GM23338 (cell line): ENCODE results near the gene GPR39. TPM values are rescaled to one million over a fixed set of nuclear protein-coding genes. Genes with fewer than 3 reads are reported as not detected.

ENCODE experiments used
- ATAC-seq: fragments of 200-7000 bp; cut with Tn5 transposase; 3 replicates; pipeline ENCODE4 v1.9.1; 2020
- DNase-seq: peaks from one replicate; pipeline ENCODE4 v3.0.0-alpha.2; 2015; ENCODE audit warnings: low spot score
- H2AFZ ChIP-seq: fragments of 200-600 bp; sonication (generic); 2 replicates; pipeline ENCODE4 v1.8.0; 2016; ENCODE audit warnings: antibody characterized with exemption, mild to moderate bottlenecking, moderate library complexity
- H3F3A ChIP-seq: fragments of 200-600 bp; sonication (generic); replicated peaks from 2 replicates; pipeline ENCODE4 v1.8.0; 2017; ENCODE audit warnings: antibody characterized with exemption, mixed run types, low read depth
- H3K27ac ChIP-seq: fragments of 200-600 bp; sonication (generic); 2 replicates; pipeline ENCODE4 v1.6.1; 2016; ENCODE audit warnings: low read depth
- H3K27me3 ChIP-seq: fragments of 200-600 bp; sonication (generic); 2 replicates; pipeline ENCODE4 v1.8.0; 2016; ENCODE audit warnings: mild to moderate bottlenecking, mixed run types, moderate library complexity; ENCODE audit not compliant: insufficient read depth
- H3K36me3 ChIP-seq: fragments of 200-600 bp; sonication (generic); 2 replicates; pipeline ENCODE4 v1.8.0; 2016; ENCODE audit warnings: mild to moderate bottlenecking; ENCODE audit not compliant: insufficient read depth
- H3K4me1 ChIP-seq: fragments of 200-600 bp; sonication (generic); 2 replicates; pipeline ENCODE4 v1.8.0; 2016; ENCODE audit warnings: mild to moderate bottlenecking, moderate library complexity; ENCODE audit not compliant: insufficient read depth
- H3K4me2 ChIP-seq: fragments of 200-600 bp; sonication (generic); 2 replicates; pipeline ENCODE4 v1.7.1; 2017; ENCODE audit warnings: mixed run types
- H3K4me3 ChIP-seq: fragments of 200-600 bp; sonication (generic); 2 replicates; pipeline ENCODE4 v1.6.1; 2016; ENCODE audit warnings: mixed run types
- H3K79me2 ChIP-seq: fragments of 200-600 bp; sonication (generic); replicated peaks from 2 replicates; pipeline ENCODE4 v1.8.0; 2017; ENCODE audit warnings: mild to moderate bottlenecking; ENCODE audit not compliant: insufficient read depth
- H3K9me2 ChIP-seq: fragments of 200-600 bp; sonication (generic); 2 replicates; pipeline ENCODE4 v1.8.0; 2017; ENCODE audit not compliant: insufficient read depth
- H4K20me1 ChIP-seq: fragments of 200-600 bp; sonication (generic); replicated peaks from 2 replicates; pipeline ENCODE4 v1.8.0; 2017; ENCODE audit warnings: mild to moderate bottlenecking; ENCODE audit not compliant: insufficient read depth
- H3K27ac Mint-ChIP-seq: 2 replicates; pipeline ENCODE4 v1.8.0; 2020; ENCODE audit warnings: inconsistent platforms, mild to moderate bottlenecking, moderate library complexity, mixed read lengths
- H3K27me3 Mint-ChIP-seq: 3 replicates; pipeline ENCODE4 v1.8.0; 2022; ENCODE audit warnings: low read depth, mild to moderate bottlenecking, moderate library complexity, mixed read lengths, inconsistent platforms; ENCODE audit not compliant: insufficient read depth, poor library complexity
- H3K36me3 Mint-ChIP-seq: 3 replicates; pipeline ENCODE4 v1.8.0; 2021; ENCODE audit warnings: low read depth, mild to moderate bottlenecking, inconsistent platforms, moderate library complexity, mixed read lengths
- H3K4me1 Mint-ChIP-seq: 3 replicates; pipeline ENCODE4 v1.8.0; 2020; ENCODE audit warnings: mild to moderate bottlenecking, inconsistent platforms, mixed read lengths
- H3K4me3 Mint-ChIP-seq: 3 replicates; pipeline ENCODE4 v1.8.0; 2021; ENCODE audit warnings: moderate library complexity, mild to moderate bottlenecking, inconsistent platforms, mixed read lengths
- H3K9me3 Mint-ChIP-seq: 3 replicates; pipeline ENCODE4 v1.8.0; 2020; ENCODE audit warnings: moderate library complexity, mild to moderate bottlenecking, inconsistent platforms, mixed read lengths
- CREB1 ChIP-seq: fragments of 250-450 bp; sonication (Bioruptor Pico); IDR thresholded peaks from 2 replicates; pipeline ENCODE4 v1.5.0; 2020; ENCODE audit warnings: low read depth, mild to moderate bottlenecking, moderate library complexity
- CTCF ChIP-seq, 2 experiments: fragments of 200-600 bp in 1 of 2; sonication (generic) in 1 of 2; conservative IDR thresholded peaks; 2 replicates each; pipeline versions ENCODE4 v1.5.1 to v1.6.1; 2016 to 2017; ENCODE audit warnings: antibody characterized with exemption in 2 of 2, low read depth in 2 of 2, mild to moderate bottlenecking in 2 of 2, moderate library complexity in 1 of 2
- ETS1 ChIP-seq: IDR thresholded peaks from 2 replicates; pipeline ENCODE4 v1.6.1; 2016; ENCODE audit warnings: antibody characterized with exemption
- EZH2 ChIP-seq: fragments of 200-600 bp; sonication (generic); IDR thresholded peaks from one replicate; pipeline ENCODE4 v1.8.0; 2017; ENCODE audit warnings: antibody characterized with exemption, mild to moderate bottlenecking, low read depth; ENCODE audit not compliant: unreplicated experiment
- EZH2phosphoT487 ChIP-seq: fragments of 200-600 bp; sonication (generic); IDR thresholded peaks from one replicate; pipeline ENCODE4 v1.8.1; 2018; ENCODE audit warnings: antibody characterized with exemption; ENCODE audit not compliant: unreplicated experiment
- NANOG ChIP-seq: IDR thresholded peaks from 2 replicates; pipeline ENCODE4 v1.6.1; 2016; ENCODE audit warnings: antibody characterized with exemption, borderline replicate concordance
- POLR2AphosphoS5 ChIP-seq: IDR thresholded peaks from 2 replicates; pipeline ENCODE4 v1.6.1; 2016; ENCODE audit warnings: antibody characterized with exemption, low read depth
- REST ChIP-seq: IDR thresholded peaks from one replicate; pipeline ENCODE4 v1.6.1; 2018; ENCODE audit warnings: antibody characterized with exemption; ENCODE audit not compliant: unreplicated experiment
- STAT1 ChIP-seq: IDR thresholded peaks from one replicate; pipeline ENCODE4 v1.6.1; 2016; ENCODE audit warnings: antibody characterized with exemption; ENCODE audit not compliant: unreplicated experiment
- ZNF114 ChIP-seq: fragments of 250-450 bp; sonication (Bioruptor Pico); IDR thresholded peaks from 2 replicates; pipeline ENCODE4 v1.5.0; 2020; ENCODE audit warnings: mild to moderate bottlenecking, moderate library complexity
- ZNF331 ChIP-seq: fragments of 250-450 bp; sonication (Bioruptor Pico); IDR thresholded peaks from 2 replicates; pipeline ENCODE4 v1.5.0; 2020; ENCODE audit warnings: low read depth, mild to moderate bottlenecking, moderate library complexity
- polyA plus RNA-seq: library from polyadenylated mRNA; unstranded; fragments of >200 nt; fragmentation: Nextera tagmentation; extraction: Ambion mirVana; gene quantifications from 2 replicates; pipeline ENCODE4 v1.2.1, GENCODE V29; 2016
- total RNA-seq: library from RNA; depleted of rRNA; stranded (reverse); fragments of >200 nt; shearing (Covaris generic); gene quantifications from 2 replicates; pipeline ENCODE4 v1.2.3, GENCODE V29; 2014

Gene GPR39
- total and polyA plus RNA-seq, 2 experiments from 2014 or later, result 0.55 to 1.9 TPM

GRCh38 chr2:132368191-132368590 lies 48.4 kb upstream of the GPR39 start:
- Histone ChIP-seq H3K36me3 (no peaks in the 10 kb centered on the region), H3K27me3 (no peaks in the 10 kb centered on the region), H2AFZ (no peak overlapping the region), H3K4me1 (no peaks in the 10 kb centered on the region), H3F3A (no peaks in the 10 kb centered on the region), H4K20me1 (no peaks in the 10 kb centered on the region), H3K4me3 (no peak overlapping the region), H3K27ac (no peak overlapping the region), H3K79me2 (no peaks in the 10 kb centered on the region), H3K9me2 (no peaks in the 10 kb centered on the region), H3K4me2 (no peak overlapping the region)
- TF ChIP-seq EZH2phosphoT487 (no peak), CREB1 (CRISPR knock-in tag) (no peak), STAT1 (no peak), POLR2AphosphoS5 (no peak), CTCF (conservative IDR thresholded peaks at IDR 0.05; ENCODE audit: low read depth in 2 of 2) (no peak)
- Mint-ChIP-seq H3K4me3 (no peak overlapping the region), H3K36me3 (peaks cover 8% of the 10 kb centered on the region; the same call in 2 of the 3 replicates), H3K9me3 (peaks cover 18% of the 10 kb centered on the region), H3K27me3 (no peaks in the 10 kb centered on the region), H3K27ac (no peak overlapping the region; the same call in 1 of the 2 replicates), H3K4me1 (peaks cover 9% of the 10 kb centered on the region)
- no peak for ATAC-seq
- no peak for DNase-seq

DNA sequence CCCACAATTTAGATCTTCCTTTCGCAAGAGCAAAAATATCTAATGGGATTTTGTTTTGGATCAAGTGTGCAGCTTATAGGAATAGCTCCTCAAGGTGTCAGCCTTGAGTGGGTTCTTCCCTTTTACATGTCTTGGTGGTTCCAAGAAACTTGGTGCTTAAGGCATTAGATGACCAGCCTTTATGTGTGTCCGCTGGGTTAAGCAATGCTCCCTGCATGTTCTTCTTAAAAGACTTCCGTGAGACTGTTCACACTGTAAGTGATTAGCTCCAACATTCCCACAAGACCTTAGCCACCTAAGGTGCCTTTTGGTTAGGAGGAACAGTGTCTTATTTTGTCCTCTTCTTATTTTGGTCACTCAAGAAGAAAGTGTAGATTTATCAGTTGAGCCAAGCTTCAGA lies 44.3 kb upstream of the GPR39 start:
- peaks cover 14% of the 10 kb centered on the region for H3K9me3 Mint-ChIP-seq
- peaks cover 4% of the 10 kb centered on the region for H3K36me3 Mint-ChIP-seq
- no peaks in the 10 kb centered on the region for H3K27me3 Mint-ChIP-seq
- no peaks in the 10 kb centered on the region for H3K4me1 ChIP-seq
- no peaks in the 10 kb centered on the region for H3K27me3 ChIP-seq
- ATAC-seq (no peak), DNase-seq (no peak)
- H3K4me1 Mint-ChIP-seq, result peaks cover 9% of the 10 kb centered on the region
- H2AFZ ChIP-seq, result no peak overlapping the region
- no peaks in the 10 kb centered on the region for H3K79me2 ChIP-seq
- H3F3A ChIP-seq, result no peaks in the 10 kb centered on the region
- H3K36me3 ChIP-seq, result no peaks in the 10 kb centered on the region
- H3K9me2 ChIP-seq, result no peaks in the 10 kb centered on the region
- H3K4me2 ChIP-seq, result no peak overlapping the region
- H3K4me3 ChIP-seq, result no peak overlapping the region
- H4K20me1 ChIP-seq, result no peaks in the 10 kb centered on the region
- no peak overlapping the region for H3K27ac ChIP-seq
- H3K27ac Mint-ChIP-seq, result no peak overlapping the region
- H3K4me3 Mint-ChIP-seq, result no peak overlapping the region
- TF ChIP-seq ZNF331 (no peak), EZH2 (no peak), POLR2AphosphoS5 (no peak), ZNF114 (CRISPR knock-in tag) (no peak), REST (no peak), EZH2phosphoT487 (no peak), CREB1 (CRISPR knock-in tag) (no peak), NANOG (no peak), ETS1 (no peak)
